Astrocyte of the spinal cord (primary cell): ENCODE data around the gene ASB2.

Experiments
- DNase-seq: peaks from one replicate; pipeline ENCODE4 v3.0.0; 2011; ENCODE audit warnings: low read depth, low spot score
- H3K4me3 ChIP-seq: 2 replicates; pipeline ENCODE4 v1.5.1; 2011; ENCODE audit warnings: low read depth, mild to moderate bottlenecking, low read length, moderate library complexity
- CTCF ChIP-seq: IDR thresholded peaks from 2 replicates; pipeline ENCODE4 v1.5.1; 2012; ENCODE audit warnings: low read depth, mild to moderate bottlenecking, low read length, inconsistent platforms
- in situ Hi-C: cut with HindIII; loops from 2 replicates; pipeline ENCODE4 v1.10.0; 2017; ENCODE audit warnings: low sequenced_read_pairs

The ASB2 gene

GRCh38 chr14:93940437-93940836, 35.9 kb downstream of the ASB2 start:
- TF ChIP-seq CTCF = no peak
- in situ Hi-C loops = no loop called here
- no peak for DNase-seq

GRCh38 chr14:93939304-93940229, 36.8 kb downstream of the ASB2 start:
- DNase-seq = peak; percentile 62
- peak; percentile 58 for TF ChIP-seq CTCF
- no peak overlapping the region for H3K4me3 ChIP-seq
- in situ Hi-C loops = no loop called here

More at GRCh38 chr14:93940437-93940836, 35.9 kb downstream of the ASB2 start:
- no peak overlapping the region for H3K4me3 ChIP-seq

GRCh38 chr14:93938751-93939303, 37.5 kb downstream of the ASB2 start:
- DNase-seq = no peak
- in situ Hi-C loops = no loop called here
- TF ChIP-seq CTCF = no peak
- no peak overlapping the region for H3K4me3 ChIP-seq

- in situ Hi-C loops = no loop called here
- DNase-seq = no peak
- no peak for TF ChIP-seq CTCF
- no peak overlapping the region for H3K4me3 ChIP-seq
These were observed 38.9 kb downstream of the ASB2 start for GRCh38 chr14:93937519-93937918.

- in situ Hi-C loops = no loop called here
- no peak for TF ChIP-seq CTCF
- no peak overlapping the region for H3K4me3 ChIP-seq
- no peak for DNase-seq
These were observed 39.4 kb downstream of the ASB2 start for GRCh38 chr14:93936926-93937325.

GRCh38 chr14:93936245-93936644, 40.1 kb downstream of the ASB2 start:
- no peak overlapping the region for H3K4me3 ChIP-seq
- no peak for DNase-seq
- in situ Hi-C loops = no loop called here
- TF ChIP-seq CTCF = peak; percentile 51
